Coronary artery (tissue), 2 donors: Measurements from ENCODE around the gene METTL9.
A peak's percentile ranks its signal among the peaks of the same experiment; 100 is the strongest.
"Not testable (repeated sequence)": the region's sequence is repeated elsewhere in the genome, so short reads cannot be mapped to it uniquely, and the experiment has no call there.

Source experiments
- DNase-seq: peaks from one replicate; pipeline ENCODE4 v3.0.0-alpha.2; 2017; ENCODE audit warnings: low spot score
- H3K27ac ChIP-seq, 2 donors: fragments of 200-600 bp; sonication (generic); one replicate each; pipeline ENCODE4 v1.5.1; 2016 to 2019
- H3K4me3 ChIP-seq: fragments of 200-600 bp; sonication (generic); 2 replicates; pipeline ENCODE4 v1.5.1; 2016; ENCODE audit warnings: mild to moderate bottlenecking, moderate library complexity
- TF ChIP-seq, protein P1 (sequence below): fragments of 200-600 bp; sonication (generic); IDR thresholded peaks from one replicate; pipeline ENCODE4 v1.5.1; 2019; ENCODE audit warnings: antibody characterized with exemption

METTL9 gene

GRCh38 chr16:21600031-21600773, 825 bp downstream of the METTL9 start:
- TF ChIP-seq, protein P1, sequence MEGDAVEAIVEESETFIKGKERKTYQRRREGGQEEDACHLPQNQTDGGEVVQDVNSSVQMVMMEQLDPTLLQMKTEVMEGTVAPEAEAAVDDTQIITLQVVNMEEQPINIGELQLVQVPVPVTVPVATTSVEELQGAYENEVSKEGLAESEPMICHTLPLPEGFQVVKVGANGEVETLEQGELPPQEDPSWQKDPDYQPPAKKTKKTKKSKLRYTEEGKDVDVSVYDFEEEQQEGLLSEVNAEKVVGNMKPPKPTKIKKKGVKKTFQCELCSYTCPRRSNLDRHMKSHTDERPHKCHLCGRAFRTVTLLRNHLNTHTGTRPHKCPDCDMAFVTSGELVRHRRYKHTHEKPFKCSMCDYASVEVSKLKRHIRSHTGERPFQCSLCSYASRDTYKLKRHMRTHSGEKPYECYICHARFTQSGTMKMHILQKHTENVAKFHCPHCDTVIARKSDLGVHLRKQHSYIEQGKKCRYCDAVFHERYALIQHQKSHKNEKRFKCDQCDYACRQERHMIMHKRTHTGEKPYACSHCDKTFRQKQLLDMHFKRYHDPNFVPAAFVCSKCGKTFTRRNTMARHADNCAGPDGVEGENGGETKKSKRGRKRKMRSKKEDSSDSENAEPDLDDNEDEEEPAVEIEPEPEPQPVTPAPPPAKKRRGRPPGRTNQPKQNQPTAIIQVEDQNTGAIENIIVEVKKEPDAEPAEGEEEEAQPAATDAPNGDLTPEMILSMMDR: no peak
- Histone ChIP-seq H3K4me3 (peak overlapping the region; percentile 92), H3K27ac (peak overlapping the region; percentile 88 to 96)
- no peak for DNase-seq

DNA sequence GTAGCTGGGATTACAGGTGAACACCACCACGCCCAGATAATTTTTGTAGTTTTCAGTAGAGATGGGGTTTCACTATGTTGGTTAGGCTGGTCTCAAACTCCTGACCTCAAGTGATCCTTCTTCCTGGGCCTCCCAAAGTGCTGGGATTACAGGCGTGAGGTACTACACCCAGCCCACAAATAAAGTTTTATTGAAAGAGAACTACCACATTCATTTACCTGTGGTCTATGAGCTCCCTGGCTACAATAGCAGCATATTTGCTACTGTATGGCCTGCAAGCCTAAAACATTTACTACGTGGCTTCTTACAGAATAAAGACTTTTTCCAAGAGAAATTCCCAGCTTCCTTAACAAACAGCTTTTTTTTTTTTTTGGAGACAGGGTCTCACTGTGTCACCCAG, 3.4 kb downstream of the METTL9 start:
- TF ChIP-seq, protein P1: no peak
- no peak for DNase-seq
- no peak overlapping the region for H3K4me3 ChIP-seq
- no peak overlapping the region for H3K27ac ChIP-seq

DNA sequence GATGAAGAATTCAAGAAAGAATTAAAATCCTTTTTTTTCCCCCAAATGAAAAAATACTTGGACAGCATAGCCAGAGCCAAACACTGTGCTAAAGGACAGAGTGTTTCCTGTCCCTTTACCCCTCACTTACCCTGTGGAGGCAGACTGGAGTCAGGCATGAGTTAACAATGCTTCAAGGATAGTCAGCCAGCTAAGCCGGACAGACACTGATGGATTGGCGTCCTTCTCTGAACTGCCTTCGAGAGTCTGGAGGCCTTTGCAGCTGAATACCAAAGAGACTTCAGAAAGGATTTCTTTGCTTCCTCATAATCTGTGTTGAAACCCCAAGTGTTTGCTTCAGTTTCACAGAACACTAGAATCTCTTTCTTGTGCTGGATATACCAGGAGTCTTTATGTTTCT, 4.6 kb downstream of the METTL9 start:
- no peak for DNase-seq
- no peak overlapping the region for H3K4me3 ChIP-seq
- TF ChIP-seq, protein P1: no peak
- no peak overlapping the region for H3K27ac ChIP-seq

DNA sequence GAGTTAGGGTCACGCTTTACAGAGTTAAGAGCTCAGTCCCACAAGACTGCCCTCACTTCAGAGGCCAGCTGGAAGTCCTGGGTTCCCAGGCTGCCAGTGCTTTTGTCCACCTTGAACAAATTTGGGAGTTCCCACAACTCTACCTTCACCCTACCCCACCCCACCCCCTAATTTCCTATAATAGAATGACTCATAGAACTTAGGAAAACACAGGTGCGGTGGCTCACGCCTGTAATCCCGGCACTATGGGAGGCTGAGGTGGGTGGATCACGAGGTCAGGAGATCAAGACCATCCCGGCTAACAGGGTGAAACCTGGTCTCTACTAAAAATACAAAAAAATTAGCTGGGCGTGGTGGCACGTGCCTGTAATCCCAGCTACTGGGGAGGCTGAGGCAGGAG, 6.5 kb downstream of the METTL9 start:
- not testable (repeated sequence) for DNase-seq, H3K4me3 ChIP-seq, H3K27ac ChIP-seq

- TF ChIP-seq, protein P1: no peak
- H3K4me3 ChIP-seq: no peak overlapping the region
- no peak overlapping the region for H3K27ac ChIP-seq
- DNase-seq: no peak
Measured at GRCh38 chr16:21608639-21609328, 9.4 kb downstream of the METTL9 start.

GRCh38 chr16:21610006-21610544, 10.7 kb downstream of the METTL9 start:
- TF ChIP-seq, protein P1: no peak
- H3K4me3 ChIP-seq: no peak overlapping the region
- no peak overlapping the region for H3K27ac ChIP-seq
- DNase-seq: no peak

- DNase-seq: no peak
- TF ChIP-seq, protein P1: no peak
- Histone ChIP-seq H3K27ac (no peak overlapping the region), H3K4me3 (no peak overlapping the region)
Measured at GRCh38 chr16:21610766-21611165, 11.4 kb downstream of the METTL9 start.
